SK-MEL-5 (cell line): ENCODE measurements around the gene PYGM. TPM values are rescaled to one million over a fixed set of nuclear protein-coding genes. Genes with fewer than 3 reads are reported as not detected.

ENCODE experiments used
- DNase-seq: peaks from one replicate; pipeline ENCODE4 v3.0.0-alpha.2; 2016; ENCODE audit warnings: low read depth, low spot score
- in situ Hi-C: cut with HindIII; loops from 2 replicates; pipeline ENCODE4 v1.10.0; 2016; ENCODE audit warnings: low sequenced_read_pairs, high pct_unique_total_duplicates, low pct_unique_long_range_greater_than_20kb
- total RNA-seq: library from RNA; depleted of rRNA; stranded (reverse); fragments of >200 nt; shearing (Covaris generic); gene quantifications from 2 replicates; pipeline ENCODE4 v1.2.3, GENCODE V29; 2014

Gene PYGM
- total RNA-seq, 1 experiment from 2014 or later, result 0.05 TPM

DNA sequence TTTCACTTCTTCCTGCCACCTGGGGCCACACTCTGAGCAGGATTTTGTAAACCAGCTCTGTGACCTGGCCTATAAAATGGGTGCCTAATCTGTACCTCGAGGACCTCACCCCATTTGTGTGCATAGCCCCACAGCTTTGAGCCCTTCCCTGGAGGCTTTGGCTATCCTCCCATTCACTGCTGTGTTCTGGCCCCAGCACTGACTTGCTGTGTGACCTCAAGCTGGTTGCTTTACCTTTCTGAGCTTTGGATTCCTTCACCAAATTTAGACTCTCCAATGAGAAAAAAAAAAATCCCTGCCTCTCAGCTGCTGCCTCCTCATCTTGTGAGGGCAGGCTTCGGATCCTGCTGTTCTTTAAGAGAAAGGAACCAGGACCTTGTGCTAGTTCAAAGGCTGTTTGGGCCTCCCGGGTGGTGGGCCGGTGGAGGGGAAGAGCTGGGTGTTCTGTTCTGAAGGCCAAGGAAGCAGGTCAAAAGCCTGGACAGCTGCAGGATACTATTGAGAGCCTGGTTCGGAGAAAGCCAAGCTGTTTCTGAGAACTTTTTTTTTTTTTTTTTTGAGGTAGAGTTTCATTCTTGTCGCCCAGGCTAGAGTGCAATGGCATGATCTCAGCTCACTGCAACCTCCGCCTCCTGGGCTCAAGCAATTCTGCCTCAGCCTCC is 1.1 kb upstream of the PYGM start:
- in situ Hi-C loops, result no loop called here
- no peak for DNase-seq

DNA sequence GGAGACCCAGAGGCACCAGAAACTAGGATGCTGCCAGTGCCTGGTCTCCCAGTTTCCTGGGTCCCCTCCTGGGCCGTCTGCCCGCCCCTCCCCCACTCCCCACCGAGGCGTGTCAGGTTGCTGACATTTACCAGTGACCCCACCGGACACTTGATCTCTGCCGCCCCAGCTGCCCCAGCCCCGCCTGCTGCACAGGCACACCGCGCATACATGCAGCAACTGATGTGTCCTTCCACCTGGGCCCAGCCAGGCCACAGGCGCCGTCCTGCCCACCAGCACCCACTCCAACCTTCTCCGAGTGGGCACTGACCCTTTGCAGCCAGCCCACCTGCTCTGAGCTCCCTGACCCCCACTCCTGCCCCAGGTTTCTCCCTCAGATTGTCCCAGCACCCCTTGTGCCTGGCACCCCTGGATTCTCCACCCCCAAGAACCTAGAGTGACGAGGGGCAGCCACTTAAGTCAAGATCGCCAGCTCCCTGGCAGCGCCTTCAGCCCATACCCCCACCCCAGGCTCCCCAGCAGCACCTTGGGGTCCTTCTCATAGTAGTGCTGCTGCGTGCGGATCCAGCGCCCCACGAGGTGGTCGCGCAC is 548 bp downstream of the PYGM start:
- DNase-seq, result no peak
- in situ Hi-C loops, result no loop called here

DNA sequence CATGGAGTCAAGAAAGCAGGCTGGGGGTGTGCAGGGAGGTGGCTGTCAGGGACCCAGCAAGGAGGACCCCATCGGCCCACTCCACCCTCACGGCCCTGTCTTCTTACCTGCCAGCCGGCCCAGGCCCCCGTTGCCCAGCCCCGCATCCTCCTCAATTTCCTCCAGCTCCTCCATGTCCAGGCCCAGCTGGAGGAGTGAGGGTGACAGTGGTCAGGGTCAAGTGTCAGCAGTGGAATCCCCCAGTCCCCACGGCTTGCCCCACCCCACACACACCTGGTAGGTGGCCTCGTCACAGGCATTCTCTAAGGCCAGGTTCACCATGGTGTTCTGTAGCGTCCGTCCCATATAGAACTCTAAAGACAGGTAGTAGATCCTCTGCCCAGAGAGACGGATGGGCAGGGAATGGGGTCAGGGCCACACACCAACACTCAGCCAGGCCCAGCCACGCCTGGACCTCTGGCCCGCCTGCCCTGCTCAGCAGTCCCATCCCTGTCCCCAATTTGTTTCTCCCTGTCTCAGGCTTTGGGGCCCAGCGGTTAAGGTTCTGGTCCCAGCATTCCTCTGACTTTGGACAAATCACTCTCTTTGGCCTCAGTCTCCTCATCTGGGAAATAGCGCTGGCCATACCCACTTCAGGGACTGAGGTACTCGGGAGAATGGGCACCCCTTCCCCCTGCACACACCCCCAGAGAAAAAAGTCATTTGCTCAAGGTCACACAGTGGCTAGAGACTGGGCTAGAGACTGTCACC is 1.3 kb downstream of the PYGM start:
- in situ Hi-C loops, result no loop called here

DNA sequence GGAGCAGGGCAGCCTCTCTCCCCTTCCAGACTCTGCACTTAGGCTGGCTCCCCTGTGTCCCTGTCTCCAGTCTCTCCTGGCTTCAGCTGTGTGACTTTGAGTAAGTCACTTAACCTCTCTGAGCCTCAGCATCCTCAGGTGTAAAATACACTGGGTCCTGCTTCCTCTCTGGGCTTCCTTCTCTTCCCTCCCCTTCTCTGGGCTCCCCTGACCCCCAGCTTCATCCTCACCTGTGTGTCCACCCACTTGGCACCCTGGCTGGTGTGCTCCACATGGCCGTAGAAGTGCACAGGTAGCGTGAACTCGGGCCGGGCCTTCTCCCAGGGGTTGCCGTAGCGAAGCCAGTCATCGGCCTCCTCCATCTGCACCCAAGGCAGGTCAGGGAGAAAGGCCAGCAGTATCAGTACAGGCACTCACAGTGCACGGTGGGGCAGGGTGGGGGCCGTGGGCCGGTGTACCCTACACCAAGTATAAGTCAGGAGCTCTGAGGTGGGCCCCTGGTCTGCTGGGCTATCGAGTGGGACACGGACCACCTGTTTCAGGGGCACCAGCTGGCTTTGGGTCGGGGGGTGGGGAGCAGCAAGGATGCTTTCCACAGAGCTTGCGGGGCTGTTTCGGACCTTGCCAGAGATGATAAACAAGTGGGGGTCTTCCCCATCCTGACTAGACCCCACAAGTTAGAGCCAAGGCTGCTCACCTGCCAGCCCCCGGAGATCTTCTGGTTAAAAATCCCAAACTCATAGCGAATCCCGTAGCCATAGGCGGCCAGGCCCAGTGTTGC is 2.0 kb downstream of the PYGM start:
- DNase-seq, result no peak
- in situ Hi-C loops, result no loop called here

More for the DNA sequence above, 1.3 kb downstream of the PYGM start:
- no peak for DNase-seq

DNA sequence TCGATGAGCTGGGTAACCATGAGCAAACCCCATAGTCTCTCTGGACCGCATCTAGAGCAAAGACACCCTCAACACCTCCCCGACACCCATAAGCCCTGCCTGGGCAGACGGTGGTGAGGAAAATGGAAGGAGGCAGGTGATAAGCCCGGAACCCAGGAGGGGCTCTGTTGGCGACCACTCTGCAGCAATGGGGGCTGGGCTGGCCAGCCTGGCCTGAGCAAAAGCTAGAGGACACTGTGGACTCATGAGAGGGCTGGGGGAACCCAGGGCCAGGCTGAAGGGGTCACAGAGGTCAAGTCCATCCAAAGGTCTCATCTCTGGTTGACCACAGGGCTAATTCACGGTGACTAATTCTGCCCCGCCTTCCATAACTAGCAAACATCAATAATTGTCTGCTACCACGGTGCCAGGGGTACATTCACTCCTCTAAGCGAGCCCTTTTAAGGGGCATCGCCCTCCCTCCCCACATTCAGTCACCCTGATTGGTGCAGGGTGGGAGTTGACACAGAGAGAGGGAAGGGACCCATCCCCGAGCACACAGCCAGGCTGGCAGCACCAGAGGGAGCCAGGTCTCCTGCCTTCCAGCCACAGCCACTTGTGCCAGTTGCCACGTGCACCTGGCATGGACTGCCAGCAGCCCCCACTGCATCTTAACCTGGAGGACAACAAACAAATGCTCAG is 4.0 kb downstream of the PYGM start:
- in situ Hi-C loops, result no loop called here
- DNase-seq, result no peak

DNA sequence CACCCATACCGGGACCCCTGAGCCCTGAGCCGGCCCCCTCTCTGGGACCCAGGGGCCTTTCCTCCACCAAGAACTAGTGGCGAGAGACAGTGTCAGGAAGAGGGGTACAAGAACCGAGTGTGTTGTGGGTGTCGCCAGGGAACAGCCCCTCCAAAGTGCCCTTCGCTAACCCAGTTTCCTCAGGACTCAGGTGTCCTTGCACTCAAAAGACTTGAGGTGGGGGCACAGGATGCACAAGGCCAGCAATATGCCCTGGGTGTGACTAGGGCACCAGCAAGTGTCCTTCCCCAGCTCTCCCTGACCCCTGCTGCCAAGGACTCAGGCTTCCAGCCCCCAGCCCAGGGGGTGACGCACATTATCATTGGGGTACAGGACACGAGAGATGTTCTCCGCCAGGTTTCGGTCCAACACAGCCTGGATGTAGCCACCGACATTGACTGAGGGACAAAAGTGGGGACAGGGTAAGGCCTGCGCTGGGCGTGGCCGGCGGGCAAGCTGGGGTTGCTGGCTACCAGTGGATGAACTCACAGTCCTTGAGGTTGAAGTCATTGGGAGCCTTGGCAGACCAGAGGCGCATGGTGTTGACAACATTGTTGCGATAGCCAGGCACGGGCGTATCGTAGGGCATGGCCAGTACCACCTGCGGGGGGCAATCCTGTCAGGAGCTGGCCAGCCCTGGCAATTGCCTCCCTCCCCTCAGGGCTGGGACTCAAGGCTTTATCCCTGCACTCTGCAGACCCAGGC is 4.7 kb downstream of the PYGM start:
- in situ Hi-C loops, result no loop called here
- no peak for DNase-seq

DNA sequence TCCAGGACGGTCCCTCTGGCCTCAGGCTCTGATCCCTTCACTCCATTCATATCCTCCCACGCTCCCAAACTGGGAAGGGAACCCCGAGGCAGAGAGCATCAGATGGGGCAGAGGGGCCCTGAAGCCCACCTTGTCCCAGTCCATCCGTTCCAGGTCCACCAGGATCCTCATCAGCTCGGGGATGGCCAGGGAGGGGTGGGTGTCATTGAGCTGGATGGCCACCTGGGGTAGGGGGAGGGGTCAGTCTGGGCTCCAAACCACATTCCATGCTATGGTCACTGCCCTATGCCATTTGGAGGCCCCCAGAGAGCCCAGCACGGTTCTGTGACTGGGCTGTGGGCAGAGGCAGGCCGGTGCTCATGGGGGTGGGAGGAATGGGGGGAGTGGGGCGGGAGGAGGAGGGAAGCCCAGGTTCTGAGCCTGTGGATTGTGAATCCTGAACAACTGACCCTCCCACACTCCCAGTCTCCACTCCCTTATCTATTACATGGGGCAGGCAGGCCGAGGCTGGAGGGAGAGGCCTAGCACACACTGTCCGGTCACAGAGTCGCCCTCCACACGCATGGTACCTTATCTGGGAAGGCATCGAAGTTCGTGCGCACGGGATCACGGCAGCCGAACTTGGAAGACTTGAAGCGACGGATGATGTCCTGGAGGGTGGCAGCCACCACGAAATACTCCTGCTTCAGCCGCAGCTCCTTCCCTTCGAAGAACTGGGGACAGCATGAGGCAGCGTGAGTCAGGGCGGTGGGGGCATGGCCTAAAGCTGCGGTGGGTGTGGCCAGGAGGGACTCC is 5.5 kb downstream of the PYGM start:
- in situ Hi-C loops, result no loop called here

DNA sequence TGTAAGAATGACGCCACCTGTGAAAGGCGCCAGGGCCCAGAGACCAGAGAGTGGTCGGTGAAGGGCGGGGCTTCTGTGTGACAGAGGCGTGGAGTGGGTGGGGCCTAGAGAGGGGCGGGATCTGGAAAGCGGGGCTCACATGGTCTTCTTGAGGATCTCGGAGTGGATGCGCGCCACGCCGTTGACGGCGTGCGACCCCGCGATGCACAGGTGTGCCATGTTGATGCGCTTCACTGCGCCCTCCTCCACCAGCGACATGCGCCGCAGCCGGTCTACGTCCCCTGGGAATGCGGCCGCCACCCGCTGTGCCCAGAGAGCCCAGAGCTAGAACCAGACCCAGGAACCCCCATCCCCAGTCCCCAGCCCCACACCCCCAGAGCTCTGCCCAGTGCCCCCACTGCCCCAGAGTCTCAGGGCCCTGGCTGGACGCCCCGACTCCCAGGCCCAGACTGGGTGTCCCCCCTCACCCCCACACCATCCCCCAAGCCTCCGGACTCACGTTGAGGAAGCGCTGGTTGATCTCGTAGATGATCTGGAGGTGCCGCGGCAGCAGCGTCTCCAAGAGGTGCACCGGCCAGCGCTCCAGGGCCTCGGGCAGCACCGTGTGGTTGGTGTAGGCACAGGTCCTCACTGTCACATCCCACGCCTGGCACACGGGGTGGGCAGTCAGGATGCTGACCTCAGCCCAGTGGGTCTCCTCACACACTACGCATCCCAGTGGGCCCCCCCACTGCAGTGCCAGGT is 6.2 kb downstream of the PYGM start:
- DNase-seq, result no peak
- in situ Hi-C loops, result no loop called here

More for the DNA sequence above, 5.5 kb downstream of the PYGM start:
- no peak for DNase-seq

DNA sequence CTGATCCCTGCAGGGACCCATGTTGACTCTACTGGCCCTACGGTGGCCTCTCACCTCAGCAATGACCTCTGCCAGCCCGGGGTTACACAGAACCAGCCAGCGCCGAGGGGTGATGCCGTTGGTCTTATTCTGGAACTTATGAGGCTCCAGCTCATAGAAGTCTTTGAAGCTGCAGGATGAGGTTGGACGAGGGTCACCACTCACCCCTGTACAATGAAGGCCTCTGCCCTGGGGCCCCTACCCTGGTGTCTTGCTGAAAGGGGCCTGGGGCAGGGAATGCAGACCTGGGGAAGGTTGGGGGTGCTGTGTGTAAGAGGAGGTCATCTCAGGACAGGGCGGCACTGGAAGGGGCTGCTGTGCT is 6.8 kb downstream of the PYGM start:
- in situ Hi-C loops, result no loop called here
- DNase-seq, result no peak

DNA sequence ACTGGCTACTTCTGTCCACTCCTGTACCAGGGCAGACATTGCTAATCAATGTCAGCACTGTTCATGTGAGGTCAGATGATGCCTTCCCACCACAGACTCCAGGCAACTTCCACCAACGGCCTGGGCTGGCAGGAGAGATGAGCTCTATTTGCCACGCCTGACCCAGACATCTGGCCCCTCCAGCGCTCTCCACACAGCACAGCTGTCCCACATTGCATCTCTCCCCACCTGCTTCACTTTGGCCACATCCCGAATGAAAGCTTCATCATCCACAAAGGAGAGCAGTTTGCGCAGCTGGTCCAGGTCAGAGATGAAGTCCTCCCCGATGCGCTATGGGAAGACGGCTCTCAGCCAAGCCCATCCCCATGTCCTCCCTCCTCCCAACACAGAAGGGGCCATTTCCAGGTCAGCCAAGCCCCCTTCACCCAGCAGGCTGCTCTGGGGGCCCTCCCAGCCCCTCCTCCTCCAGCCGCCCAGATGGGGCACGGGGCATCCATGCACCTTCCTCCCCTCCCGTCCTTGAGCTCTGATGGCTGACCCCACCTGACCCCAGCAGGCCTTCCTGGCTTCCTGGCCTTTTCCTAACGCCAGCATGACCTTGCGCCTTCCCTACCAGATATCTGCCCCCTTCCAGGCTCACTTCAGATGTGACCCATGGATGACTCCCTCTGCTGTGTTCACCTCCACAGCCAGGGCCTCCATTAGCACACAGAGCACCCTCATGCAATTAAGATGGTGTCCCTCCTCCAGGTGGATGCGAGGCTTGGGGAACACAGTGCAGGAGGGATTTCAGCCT is 7.4 kb downstream of the PYGM start:
- peak; percentile 26 for DNase-seq
- in situ Hi-C loops, result no loop called here

DNA sequence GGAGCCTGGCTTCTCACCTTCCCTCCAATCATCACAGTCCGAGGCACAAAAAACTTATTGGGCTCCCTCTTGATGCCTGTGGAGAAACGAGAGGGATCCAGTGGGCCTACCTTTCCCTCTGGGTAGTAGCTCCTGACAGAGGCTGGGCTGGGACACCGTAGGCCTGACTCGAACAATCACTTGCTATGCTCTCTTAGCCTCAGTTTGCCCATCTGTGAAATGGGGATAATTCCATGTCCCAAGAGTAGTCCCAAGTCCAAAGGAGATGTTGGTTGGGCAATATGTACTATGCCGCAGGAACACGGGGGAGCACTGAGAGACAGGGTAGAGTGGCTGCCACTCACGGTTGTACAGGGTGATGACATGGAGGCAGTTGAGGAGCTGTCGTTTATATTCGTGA is 8.2 kb downstream of the PYGM start:
- in situ Hi-C loops, result no loop called here
- DNase-seq, result no peak

DNA sequence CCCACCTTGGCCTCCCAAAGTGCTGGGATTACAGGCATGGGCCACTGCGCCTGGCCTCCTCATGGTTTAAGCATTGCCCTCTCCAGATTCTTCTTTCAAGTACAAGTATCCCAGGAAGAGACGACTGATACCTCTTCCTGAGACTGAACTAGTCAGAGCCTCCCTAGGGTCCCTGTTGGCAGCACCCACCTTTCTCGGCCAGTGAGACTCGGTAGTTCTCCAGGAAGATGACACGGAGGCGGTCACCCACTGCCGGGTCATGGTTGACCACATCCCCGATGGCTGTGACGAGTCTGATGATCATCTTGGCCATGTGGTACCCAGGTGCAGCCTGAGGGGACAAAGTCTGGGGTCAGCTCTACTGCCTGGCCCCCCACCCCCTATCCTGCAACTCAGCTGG is 8.6 kb downstream of the PYGM start:
- in situ Hi-C loops, result no loop called here
- DNase-seq, result no peak

DNA sequence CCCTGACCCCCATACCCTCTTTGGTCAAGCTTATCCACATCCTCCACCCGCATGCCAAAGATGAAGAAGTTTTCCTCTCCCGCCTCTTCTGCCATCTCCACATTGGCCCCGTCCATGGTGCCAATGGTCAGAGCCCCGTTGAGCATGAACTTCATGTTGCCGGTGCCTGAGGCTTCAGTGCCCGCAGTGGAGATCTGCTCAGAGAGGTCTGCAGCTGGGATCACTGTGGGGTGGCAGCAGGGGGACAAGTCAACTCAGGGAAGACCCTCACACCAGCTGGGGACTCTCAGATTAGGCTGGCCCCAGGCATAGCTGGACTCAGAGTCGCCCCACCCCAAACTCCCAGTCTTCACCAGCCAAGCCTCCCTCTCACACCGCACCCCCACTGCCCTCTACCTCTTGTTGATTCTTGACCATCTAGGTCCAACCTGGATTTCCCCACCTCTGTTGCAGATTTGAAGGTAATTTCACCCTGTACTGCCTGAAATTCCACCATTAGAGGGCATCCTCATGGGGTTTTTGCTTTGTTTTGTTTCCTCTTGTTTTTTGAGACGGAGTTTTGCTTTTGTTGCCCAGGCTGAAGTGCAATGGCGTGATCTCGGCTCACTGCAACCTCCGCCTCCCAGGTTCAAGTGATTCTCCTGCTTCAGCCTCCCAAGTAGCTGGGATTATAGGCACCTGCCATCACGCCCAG is 9.3 kb downstream of the PYGM start:
- DNase-seq, result no peak
- in situ Hi-C loops, result no loop called here

DNA sequence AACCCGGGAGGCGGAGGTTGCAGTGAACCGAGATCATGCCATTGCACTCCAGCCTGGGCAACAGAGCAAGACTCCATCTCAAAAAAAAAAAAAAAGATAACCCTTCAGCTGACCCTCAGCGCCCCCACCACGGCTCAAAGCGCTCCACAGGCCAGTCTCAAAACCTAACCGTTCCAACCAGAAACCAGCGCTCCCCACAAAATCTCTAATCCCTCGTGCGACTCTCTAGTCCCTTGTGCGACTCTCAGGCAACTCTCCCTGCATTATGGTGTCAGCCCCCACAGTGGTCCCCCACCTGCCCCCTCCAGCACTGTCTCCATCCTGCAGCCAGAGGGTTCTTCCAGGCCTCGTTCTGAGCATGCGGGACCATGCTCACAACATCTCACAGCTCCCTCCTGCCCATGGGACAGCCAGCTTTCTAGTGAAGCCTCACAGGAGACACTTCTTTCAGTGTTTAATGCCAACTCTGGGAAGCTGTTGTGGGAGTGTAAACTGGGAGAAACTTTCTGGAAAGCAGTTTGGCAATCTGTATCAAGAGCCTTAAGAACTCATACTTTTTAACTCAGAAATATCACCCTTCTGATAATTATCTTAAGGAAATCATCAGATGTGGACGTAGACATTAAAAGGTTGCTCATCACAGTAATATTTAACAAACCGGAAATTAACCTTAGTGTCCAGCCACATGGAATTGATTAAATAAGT is 11.7 kb downstream of the PYGM start:
- in situ Hi-C loops, result no loop called here
- no peak for DNase-seq
